ENCODE results near the gene TOMM40L.
A peak's percentile ranks its signal among the peaks of the same experiment; 100 is the strongest.

DNA sequence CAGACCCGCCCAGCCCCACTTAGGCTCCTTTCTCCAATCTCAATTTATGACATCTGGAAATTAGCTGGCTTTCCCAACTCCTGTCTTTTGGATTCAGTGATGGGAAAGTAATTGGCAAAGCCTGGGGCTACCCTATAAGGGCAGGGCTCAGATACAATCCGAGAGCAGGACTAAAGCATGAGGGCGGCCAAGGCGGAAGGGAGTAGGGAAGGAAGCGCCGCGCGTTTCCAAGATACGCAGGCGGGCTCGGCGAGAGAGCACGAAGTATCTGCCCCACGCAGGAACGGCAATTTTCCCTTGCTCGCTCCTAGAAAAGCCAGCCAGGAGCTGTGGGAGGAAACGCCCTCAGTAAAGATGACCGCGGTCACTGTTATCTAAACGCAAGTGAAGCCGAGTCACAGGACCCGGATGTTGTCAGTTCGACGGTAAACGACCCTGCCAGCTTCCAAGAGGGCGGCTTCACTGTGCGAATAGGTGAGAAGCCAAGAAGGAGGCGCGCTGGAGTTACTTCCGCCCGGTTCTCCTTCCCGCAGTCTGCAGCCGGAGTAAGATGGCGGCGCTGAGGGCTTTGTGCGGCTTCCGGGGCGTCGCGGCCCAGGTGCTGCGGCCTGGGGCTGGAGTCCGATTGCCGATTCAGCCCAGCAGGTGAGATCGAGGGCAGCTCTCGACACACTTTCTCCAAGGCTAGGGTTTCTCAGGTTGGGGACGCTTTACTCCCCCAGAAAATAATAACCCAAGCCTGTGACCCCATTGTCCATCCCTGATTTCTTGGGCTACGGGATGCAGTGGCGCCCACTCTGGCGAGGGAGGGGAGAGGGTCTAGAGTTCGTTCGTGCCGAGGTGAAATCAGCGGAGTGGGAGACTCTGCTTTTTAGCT, 23.8 kb upstream of the TOMM40L start, which contains the start of gene NDUFS2:
- TF ChIP-seq, protein P1, sequence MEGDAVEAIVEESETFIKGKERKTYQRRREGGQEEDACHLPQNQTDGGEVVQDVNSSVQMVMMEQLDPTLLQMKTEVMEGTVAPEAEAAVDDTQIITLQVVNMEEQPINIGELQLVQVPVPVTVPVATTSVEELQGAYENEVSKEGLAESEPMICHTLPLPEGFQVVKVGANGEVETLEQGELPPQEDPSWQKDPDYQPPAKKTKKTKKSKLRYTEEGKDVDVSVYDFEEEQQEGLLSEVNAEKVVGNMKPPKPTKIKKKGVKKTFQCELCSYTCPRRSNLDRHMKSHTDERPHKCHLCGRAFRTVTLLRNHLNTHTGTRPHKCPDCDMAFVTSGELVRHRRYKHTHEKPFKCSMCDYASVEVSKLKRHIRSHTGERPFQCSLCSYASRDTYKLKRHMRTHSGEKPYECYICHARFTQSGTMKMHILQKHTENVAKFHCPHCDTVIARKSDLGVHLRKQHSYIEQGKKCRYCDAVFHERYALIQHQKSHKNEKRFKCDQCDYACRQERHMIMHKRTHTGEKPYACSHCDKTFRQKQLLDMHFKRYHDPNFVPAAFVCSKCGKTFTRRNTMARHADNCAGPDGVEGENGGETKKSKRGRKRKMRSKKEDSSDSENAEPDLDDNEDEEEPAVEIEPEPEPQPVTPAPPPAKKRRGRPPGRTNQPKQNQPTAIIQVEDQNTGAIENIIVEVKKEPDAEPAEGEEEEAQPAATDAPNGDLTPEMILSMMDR (IDR thresholded peaks at IDR 0.05) = no peak
- peak in 1 of 4 donors; percentile 4 for TF ChIP-seq EP300 (IDR thresholded peaks at IDR 0.05)
- TF ChIP-seq POLR2A (IDR thresholded peaks at IDR 0.05) = peak; percentile 60 to 81
- TF ChIP-seq POLR2AphosphoS5 (IDR thresholded peaks at IDR 0.05) = peak; percentile 86 to 90 (median 88)

Measured in sigmoid colon (tissue), 4 donors.